Measurements from ENCODE around the gene ADARB2.

Gene ADARB2

DNA sequence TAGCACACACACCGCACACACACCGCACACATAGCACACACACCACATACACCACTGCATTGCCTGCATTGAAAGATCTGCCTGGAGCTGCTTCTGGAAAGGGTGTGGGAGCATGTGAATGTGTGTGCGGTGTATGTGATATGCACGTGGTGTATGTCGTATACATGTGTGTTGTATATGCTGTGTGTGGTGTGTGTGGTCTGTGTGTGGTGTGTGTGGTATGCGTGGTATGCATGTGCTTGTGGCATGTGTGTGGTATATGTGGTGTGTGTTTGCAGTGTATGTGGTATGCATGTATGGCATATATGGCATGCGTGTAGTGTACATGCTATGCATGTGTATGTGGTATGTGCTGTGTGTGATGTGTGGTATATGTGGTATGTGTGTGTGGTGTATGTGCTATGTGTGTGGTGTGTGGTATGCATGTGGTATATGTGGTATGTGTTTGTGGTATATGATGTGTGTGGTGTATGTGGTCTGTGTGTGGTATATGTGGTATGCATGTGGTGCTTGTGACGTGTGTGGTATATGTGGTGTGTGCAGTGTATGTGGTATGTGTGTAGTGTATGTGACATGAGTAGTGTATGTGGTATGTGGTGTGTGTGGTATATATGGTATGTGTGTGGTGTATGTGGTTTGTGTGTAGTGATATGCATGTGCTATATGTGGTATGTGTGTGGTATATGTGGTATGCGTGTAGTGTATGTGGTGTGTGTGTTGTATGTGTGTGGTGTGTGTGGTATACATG, 505.0 kb downstream of the ADARB2 start:
- no peak overlapping the region for H3K27ac ChIP-seq (replicated peaks)
- H3K27me3 ChIP-seq (ENCODE audit: insufficient read depth, poor library complexity, severe bottlenecking), result no peaks in the 10 kb centered on the region
- DNase-seq (ENCODE audit: low read depth in 1 of 2, low spot score in 1 of 2), result no peak
- no peak overlapping the region for H3K4me3 ChIP-seq (replicated peaks; ENCODE audit: insufficient read depth, low read length)
- TF ChIP-seq, protein P1, sequence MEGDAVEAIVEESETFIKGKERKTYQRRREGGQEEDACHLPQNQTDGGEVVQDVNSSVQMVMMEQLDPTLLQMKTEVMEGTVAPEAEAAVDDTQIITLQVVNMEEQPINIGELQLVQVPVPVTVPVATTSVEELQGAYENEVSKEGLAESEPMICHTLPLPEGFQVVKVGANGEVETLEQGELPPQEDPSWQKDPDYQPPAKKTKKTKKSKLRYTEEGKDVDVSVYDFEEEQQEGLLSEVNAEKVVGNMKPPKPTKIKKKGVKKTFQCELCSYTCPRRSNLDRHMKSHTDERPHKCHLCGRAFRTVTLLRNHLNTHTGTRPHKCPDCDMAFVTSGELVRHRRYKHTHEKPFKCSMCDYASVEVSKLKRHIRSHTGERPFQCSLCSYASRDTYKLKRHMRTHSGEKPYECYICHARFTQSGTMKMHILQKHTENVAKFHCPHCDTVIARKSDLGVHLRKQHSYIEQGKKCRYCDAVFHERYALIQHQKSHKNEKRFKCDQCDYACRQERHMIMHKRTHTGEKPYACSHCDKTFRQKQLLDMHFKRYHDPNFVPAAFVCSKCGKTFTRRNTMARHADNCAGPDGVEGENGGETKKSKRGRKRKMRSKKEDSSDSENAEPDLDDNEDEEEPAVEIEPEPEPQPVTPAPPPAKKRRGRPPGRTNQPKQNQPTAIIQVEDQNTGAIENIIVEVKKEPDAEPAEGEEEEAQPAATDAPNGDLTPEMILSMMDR (IDR thresholded peaks at IDR 0.05; ENCODE audit: insufficient read depth, low read length), result no peak
- no peak for TF ChIP-seq SPI1 (IDR thresholded peaks at IDR 0.05; ENCODE audit: borderline replicate concordance, low read depth)
- TF ChIP-seq POLR2AphosphoS5 (IDR thresholded peaks at IDR 0.05; ENCODE audit: low read depth), result no peak
- no peak for TF ChIP-seq GABPA (IDR thresholded peaks at IDR 0.05; ENCODE audit: low read depth)
- TF ChIP-seq, protein P2, sequence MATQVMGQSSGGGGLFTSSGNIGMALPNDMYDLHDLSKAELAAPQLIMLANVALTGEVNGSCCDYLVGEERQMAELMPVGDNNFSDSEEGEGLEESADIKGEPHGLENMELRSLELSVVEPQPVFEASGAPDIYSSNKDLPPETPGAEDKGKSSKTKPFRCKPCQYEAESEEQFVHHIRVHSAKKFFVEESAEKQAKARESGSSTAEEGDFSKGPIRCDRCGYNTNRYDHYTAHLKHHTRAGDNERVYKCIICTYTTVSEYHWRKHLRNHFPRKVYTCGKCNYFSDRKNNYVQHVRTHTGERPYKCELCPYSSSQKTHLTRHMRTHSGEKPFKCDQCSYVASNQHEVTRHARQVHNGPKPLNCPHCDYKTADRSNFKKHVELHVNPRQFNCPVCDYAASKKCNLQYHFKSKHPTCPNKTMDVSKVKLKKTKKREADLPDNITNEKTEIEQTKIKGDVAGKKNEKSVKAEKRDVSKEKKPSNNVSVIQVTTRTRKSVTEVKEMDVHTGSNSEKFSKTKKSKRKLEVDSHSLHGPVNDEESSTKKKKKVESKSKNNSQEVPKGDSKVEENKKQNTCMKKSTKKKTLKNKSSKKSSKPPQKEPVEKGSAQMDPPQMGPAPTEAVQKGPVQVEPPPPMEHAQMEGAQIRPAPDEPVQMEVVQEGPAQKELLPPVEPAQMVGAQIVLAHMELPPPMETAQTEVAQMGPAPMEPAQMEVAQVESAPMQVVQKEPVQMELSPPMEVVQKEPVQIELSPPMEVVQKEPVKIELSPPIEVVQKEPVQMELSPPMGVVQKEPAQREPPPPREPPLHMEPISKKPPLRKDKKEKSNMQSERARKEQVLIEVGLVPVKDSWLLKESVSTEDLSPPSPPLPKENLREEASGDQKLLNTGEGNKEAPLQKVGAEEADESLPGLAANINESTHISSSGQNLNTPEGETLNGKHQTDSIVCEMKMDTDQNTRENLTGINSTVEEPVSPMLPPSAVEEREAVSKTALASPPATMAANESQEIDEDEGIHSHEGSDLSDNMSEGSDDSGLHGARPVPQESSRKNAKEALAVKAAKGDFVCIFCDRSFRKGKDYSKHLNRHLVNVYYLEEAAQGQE (IDR thresholded peaks at IDR 0.05; ENCODE audit: insufficient replicate concordance, low read depth), result no peak

DNA sequence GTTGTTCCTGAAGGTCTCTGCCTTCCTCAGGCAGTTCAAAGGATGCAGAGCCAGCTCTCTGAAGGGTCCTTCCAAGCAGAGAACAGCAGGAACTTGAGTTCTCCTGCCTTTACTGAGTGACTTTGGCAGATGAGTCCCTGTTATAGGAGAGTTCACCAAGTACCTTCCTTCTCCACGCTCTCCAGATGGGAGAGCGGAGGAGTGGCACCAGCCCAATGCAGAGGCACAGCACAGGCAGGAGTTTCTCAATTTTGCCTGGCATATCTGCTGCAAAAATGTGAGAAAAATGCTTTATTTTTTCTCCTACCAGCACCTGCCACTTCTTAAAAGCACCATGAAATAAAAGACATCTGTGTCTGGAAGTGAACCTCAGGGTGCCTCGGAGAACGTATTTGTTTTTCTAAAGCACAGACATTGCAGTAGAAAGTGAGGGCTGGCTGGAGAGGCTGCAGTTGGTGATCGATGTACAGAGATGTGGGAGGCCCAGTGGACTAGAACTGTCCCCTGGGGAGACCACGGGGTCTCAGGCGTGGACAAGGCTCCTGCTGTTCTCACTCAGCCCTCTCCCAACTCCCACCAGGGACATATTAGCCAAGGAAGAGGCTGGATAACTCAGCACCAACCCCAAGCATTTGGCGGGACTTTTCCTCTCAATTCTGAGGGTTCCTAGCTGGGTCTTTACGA, 506.6 kb downstream of the ADARB2 start:
- no peak for DNase-seq (ENCODE audit: low read depth in 1 of 2, low spot score in 1 of 2)
- Histone ChIP-seq H3K27me3 (ENCODE audit: insufficient read depth, poor library complexity, severe bottlenecking) (no peaks in the 10 kb centered on the region), H3K4me3 (replicated peaks; ENCODE audit: insufficient read depth, low read length) (no peak overlapping the region), H3K27ac (replicated peaks) (no peak overlapping the region)
- no peak for TF ChIP-seq POLR2AphosphoS5 (IDR thresholded peaks at IDR 0.05; ENCODE audit: low read depth)
- TF ChIP-seq SPI1 (IDR thresholded peaks at IDR 0.05; ENCODE audit: borderline replicate concordance, low read depth), result no peak
- no peak for TF ChIP-seq GABPA (IDR thresholded peaks at IDR 0.05; ENCODE audit: low read depth)
- TF ChIP-seq, protein P1 (IDR thresholded peaks at IDR 0.05; ENCODE audit: insufficient read depth, low read length), result no peak

DNA sequence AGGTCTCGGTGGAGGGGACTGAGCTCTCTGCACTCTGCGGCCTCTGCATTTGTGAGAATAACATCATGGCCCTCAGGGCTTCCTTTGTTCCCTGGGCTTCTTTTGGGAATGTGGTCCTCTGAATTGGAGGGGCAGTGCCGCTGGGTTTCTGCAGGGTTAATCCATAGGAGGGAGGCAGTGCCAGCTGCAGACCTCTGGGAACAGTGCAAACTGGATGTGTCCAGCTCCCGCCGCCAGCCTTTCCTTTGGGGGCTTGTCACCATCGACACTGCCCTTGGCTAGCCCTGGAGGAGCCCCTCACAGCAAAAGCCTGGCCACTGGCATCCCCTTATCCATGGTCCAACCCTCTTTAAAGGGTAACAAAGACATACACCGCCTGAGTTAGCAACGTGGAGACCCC, 507.2 kb downstream of the ADARB2 start:
- Histone ChIP-seq H3K4me3 (replicated peaks; ENCODE audit: insufficient read depth, low read length) (no peak overlapping the region), H3K27ac (replicated peaks) (no peak overlapping the region), H3K27me3 (ENCODE audit: insufficient read depth, poor library complexity, severe bottlenecking) (no peaks in the 10 kb centered on the region)
- TF ChIP-seq GABPA (IDR thresholded peaks at IDR 0.05; ENCODE audit: low read depth) (no peak), SPI1 (IDR thresholded peaks at IDR 0.05; ENCODE audit: borderline replicate concordance, low read depth) (no peak), POLR2AphosphoS5 (IDR thresholded peaks at IDR 0.05; ENCODE audit: low read depth) (no peak)
- TF ChIP-seq, protein P2 (IDR thresholded peaks at IDR 0.05; ENCODE audit: insufficient replicate concordance, low read depth), result no peak
- TF ChIP-seq, protein P1 (IDR thresholded peaks at IDR 0.05; ENCODE audit: insufficient read depth, low read length), result no peak
- DNase-seq (ENCODE audit: low read depth in 1 of 2, low spot score in 1 of 2), result no peak

All from HL-60 (cell line).